ENCODE data around the gene USP25. TPM values are rescaled to one million over a fixed set of nuclear protein-coding genes. Genes with fewer than 3 reads are reported as not detected.

Gene USP25
- total and polyA plus RNA-seq, 2 experiments from 2014 or later: 11.8 to 49.2 TPM

DNA sequence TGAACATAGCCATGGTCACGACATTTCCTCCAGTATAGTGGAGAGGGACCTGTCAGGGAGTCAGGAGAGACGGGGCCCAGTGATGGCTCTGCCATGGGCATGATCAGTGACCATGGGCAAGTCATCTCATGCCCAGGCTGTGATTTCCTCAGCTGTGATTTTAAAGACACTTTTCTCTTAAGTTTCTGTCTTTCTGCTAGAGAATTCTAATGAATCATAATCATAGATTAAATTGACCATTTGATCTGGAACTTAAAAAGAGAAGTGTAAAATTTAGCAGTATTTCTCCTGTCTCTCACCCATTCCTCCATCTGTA lies 112.7 kb downstream of the USP25 start:
- no peaks in the 10 kb centered on the region; the same call in 2 of the 3 replicates for H3K4me1 Mint-ChIP-seq
- H4K20me1 ChIP-seq (replicated peaks; ENCODE audit: insufficient read depth): no peaks in the 10 kb centered on the region; the same call in 1 of the 2 replicates
- H3K27ac Mint-ChIP-seq: no peak overlapping the region
- no peaks in the 10 kb centered on the region for H3K27me3 Mint-ChIP-seq (ENCODE audit: insufficient read depth, low read depth, poor library complexity)
- no peak overlapping the region for H3K4me2 ChIP-seq
- no peak for DNase-seq (ENCODE audit: low spot score)
- ATAC-seq: no peak
- H3K4me1 ChIP-seq (ENCODE audit: insufficient read depth): no peaks in the 10 kb centered on the region
- no peak overlapping the region for H3K27ac ChIP-seq (ENCODE audit: low read depth)
- no peaks in the 10 kb centered on the region for H3K9me2 ChIP-seq (ENCODE audit: insufficient read depth)
- no peak for TF ChIP-seq ZNF114 (CRISPR knock-in tag; IDR thresholded peaks at IDR 0.05)
- H3K36me3 ChIP-seq (ENCODE audit: insufficient read depth): no peaks in the 10 kb centered on the region
- H3K79me2 ChIP-seq (replicated peaks; ENCODE audit: insufficient read depth): no peaks in the 10 kb centered on the region; the same call in 1 of the 2 replicates
- H3K9me3 Mint-ChIP-seq: no peaks in the 10 kb centered on the region
- H3K36me3 Mint-ChIP-seq (ENCODE audit: low read depth): no peaks in the 10 kb centered on the region
- no peak overlapping the region for H3K4me3 Mint-ChIP-seq
- H3K27me3 ChIP-seq (ENCODE audit: insufficient read depth): no peaks in the 10 kb centered on the region
- H2AFZ ChIP-seq: no peak overlapping the region
- no peak overlapping the region for H3K4me3 ChIP-seq
- no peaks in the 10 kb centered on the region for H3F3A ChIP-seq (replicated peaks; ENCODE audit: low read depth)

DNA sequence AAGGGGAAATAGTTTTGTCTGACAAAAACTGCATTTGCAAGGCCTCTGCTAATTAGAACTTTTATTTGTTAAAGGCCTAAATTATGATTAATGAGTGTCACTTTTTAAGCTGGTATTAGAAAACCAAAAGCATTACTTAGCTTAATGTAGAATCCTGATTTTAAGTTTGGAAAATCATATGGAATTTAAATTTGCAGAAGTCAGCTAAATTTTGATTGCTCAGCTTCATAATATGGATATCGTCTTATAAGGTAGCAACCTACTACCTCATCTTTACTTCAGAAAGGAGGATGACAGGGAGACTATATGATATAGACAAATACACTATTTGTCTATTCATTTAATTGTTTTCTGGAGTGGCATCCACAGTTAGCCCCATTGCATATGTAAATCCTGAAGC lies 114.0 kb downstream of the USP25 start:
- no peak overlapping the region for H3K4me3 Mint-ChIP-seq
- Histone ChIP-seq H3F3A (replicated peaks; ENCODE audit: low read depth) (no peaks in the 10 kb centered on the region), H3K4me1 (ENCODE audit: insufficient read depth) (no peaks in the 10 kb centered on the region), H3K27me3 (ENCODE audit: insufficient read depth) (no peaks in the 10 kb centered on the region), H3K36me3 (ENCODE audit: insufficient read depth) (no peaks in the 10 kb centered on the region), H3K9me2 (ENCODE audit: insufficient read depth) (no peaks in the 10 kb centered on the region), H3K4me3 (no peak overlapping the region), H3K27ac (ENCODE audit: low read depth) (no peak overlapping the region), H2AFZ (no peak overlapping the region), H3K4me2 (no peak overlapping the region), H4K20me1 (replicated peaks; ENCODE audit: insufficient read depth) (no peaks in the 10 kb centered on the region; the same call in 1 of the 2 replicates), H3K79me2 (replicated peaks; ENCODE audit: insufficient read depth) (no peaks in the 10 kb centered on the region; the same call in 1 of the 2 replicates)
- no peak overlapping the region for H3K27ac Mint-ChIP-seq
- no peaks in the 10 kb centered on the region for H3K27me3 Mint-ChIP-seq (ENCODE audit: insufficient read depth, low read depth, poor library complexity)
- H3K4me1 Mint-ChIP-seq: peaks cover 3% of the 10 kb centered on the region; the same call in 1 of the 3 replicates
- DNase-seq (ENCODE audit: low spot score) (no peak), ATAC-seq (no peak)
- TF ChIP-seq POLR2AphosphoS5 (IDR thresholded peaks at IDR 0.05; ENCODE audit: low read depth): no peak
- no peak for TF ChIP-seq JUNB (IDR thresholded peaks at IDR 0.05; ENCODE audit: unreplicated experiment)
- TF ChIP-seq, protein P1, sequence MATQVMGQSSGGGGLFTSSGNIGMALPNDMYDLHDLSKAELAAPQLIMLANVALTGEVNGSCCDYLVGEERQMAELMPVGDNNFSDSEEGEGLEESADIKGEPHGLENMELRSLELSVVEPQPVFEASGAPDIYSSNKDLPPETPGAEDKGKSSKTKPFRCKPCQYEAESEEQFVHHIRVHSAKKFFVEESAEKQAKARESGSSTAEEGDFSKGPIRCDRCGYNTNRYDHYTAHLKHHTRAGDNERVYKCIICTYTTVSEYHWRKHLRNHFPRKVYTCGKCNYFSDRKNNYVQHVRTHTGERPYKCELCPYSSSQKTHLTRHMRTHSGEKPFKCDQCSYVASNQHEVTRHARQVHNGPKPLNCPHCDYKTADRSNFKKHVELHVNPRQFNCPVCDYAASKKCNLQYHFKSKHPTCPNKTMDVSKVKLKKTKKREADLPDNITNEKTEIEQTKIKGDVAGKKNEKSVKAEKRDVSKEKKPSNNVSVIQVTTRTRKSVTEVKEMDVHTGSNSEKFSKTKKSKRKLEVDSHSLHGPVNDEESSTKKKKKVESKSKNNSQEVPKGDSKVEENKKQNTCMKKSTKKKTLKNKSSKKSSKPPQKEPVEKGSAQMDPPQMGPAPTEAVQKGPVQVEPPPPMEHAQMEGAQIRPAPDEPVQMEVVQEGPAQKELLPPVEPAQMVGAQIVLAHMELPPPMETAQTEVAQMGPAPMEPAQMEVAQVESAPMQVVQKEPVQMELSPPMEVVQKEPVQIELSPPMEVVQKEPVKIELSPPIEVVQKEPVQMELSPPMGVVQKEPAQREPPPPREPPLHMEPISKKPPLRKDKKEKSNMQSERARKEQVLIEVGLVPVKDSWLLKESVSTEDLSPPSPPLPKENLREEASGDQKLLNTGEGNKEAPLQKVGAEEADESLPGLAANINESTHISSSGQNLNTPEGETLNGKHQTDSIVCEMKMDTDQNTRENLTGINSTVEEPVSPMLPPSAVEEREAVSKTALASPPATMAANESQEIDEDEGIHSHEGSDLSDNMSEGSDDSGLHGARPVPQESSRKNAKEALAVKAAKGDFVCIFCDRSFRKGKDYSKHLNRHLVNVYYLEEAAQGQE (IDR thresholded peaks at IDR 0.05; ENCODE audit: unreplicated experiment): no peak
- TF ChIP-seq, protein P2, sequence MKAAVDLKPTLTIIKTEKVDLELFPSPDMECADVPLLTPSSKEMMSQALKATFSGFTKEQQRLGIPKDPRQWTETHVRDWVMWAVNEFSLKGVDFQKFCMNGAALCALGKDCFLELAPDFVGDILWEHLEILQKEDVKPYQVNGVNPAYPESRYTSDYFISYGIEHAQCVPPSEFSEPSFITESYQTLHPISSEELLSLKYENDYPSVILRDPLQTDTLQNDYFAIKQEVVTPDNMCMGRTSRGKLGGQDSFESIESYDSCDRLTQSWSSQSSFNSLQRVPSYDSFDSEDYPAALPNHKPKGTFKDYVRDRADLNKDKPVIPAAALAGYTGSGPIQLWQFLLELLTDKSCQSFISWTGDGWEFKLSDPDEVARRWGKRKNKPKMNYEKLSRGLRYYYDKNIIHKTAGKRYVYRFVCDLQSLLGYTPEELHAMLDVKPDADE (IDR thresholded peaks at IDR 0.05): no peak
- no peak for TF ChIP-seq ZNF331 (CRISPR knock-in tag; IDR thresholded peaks at IDR 0.05; ENCODE audit: low read depth)
- TF ChIP-seq CREB1 (CRISPR knock-in tag; IDR thresholded peaks at IDR 0.05; ENCODE audit: low read depth): no peak
- TF ChIP-seq NANOG (IDR thresholded peaks at IDR 0.05; ENCODE audit: borderline replicate concordance): no peak
- TF ChIP-seq, protein P3, sequence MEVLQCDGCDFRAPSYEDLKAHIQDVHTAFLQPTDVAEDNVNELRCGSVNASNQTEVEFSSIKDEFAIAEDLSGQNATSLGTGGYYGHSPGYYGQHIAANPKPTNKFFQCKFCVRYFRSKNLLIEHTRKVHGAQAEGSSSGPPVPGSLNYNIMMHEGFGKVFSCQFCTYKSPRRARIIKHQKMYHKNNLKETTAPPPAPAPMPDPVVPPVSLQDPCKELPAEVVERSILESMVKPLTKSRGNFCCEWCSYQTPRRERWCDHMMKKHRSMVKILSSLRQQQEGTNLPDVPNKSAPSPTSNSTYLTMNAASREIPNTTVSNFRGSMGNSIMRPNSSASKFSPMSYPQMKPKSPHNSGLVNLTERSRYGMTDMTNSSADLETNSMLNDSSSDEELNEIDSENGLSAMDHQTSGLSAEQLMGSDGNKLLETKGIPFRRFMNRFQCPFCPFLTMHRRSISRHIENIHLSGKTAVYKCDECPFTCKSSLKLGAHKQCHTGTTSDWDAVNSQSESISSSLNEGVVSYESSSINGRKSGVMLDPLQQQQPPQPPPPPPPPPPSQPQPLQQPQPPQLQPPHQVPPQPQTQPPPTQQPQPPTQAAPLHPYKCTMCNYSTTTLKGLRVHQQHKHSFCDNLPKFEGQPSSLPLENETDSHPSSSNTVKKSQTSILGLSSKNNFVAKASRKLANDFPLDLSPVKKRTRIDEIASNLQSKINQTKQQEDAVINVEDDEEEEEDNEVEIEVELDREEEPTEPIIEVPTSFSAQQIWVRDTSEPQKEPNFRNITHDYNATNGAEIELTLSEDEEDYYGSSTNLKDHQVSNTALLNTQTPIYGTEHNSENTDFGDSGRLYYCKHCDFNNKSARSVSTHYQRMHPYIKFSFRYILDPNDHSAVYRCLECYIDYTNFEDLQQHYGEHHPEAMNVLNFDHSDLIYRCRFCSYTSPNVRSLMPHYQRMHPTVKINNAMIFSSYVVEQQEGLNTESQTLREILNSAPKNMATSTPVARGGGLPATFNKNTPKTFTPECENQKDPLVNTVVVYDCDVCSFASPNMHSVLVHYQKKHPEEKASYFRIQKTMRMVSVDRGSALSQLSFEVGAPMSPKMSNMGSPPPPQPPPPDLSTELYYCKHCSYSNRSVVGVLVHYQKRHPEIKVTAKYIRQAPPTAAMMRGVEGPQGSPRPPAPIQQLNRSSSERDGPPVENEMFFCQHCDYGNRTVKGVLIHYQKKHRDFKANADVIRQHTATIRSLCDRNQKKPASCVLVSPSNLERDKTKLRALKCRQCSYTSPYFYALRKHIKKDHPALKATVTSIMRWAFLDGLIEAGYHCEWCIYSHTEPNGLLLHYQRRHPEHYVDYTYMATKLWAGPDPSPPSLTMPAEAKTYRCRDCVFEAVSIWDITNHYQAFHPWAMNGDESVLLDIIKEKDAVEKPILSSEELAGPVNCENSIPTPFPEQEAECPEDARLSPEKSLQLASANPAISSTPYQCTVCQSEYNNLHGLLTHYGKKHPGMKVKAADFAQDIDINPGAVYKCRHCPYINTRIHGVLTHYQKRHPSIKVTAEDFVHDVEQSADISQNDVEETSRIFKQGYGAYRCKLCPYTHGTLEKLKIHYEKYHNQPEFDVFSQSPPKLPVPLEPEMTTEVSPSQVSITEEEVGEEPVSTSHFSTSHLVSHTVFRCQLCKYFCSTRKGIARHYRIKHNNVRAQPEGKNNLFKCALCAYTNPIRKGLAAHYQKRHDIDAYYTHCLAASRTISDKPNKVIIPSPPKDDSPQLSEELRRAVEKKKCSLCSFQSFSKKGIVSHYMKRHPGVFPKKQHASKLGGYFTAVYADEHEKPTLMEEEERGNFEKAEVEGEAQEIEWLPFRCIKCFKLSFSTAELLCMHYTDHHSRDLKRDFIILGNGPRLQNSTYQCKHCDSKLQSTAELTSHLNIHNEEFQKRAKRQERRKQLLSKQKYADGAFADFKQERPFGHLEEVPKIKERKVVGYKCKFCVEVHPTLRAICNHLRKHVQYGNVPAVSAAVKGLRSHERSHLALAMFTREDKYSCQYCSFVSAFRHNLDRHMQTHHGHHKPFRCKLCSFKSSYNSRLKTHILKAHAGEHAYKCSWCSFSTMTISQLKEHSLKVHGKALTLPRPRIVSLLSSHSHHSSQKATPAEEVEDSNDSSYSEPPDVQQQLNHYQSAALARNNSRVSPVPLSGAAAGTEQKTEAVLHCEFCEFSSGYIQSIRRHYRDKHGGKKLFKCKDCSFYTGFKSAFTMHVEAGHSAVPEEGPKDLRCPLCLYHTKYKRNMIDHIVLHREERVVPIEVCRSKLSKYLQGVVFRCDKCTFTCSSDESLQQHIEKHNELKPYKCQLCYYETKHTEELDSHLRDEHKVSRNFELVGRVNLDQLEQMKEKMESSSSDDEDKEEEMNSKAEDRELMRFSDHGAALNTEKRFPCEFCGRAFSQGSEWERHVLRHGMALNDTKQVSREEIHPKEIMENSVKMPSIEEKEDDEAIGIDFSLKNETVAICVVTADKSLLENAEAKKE (CRISPR knock-in tag; IDR thresholded peaks at IDR 0.05): no peak
- TF ChIP-seq EZH2phosphoT487 (IDR thresholded peaks at IDR 0.05; ENCODE audit: unreplicated experiment): no peak
- H3K36me3 Mint-ChIP-seq (ENCODE audit: low read depth): no peaks in the 10 kb centered on the region
- H3K9me3 Mint-ChIP-seq: no peaks in the 10 kb centered on the region

Measured in GM23338 (cell line).